Effector memory CD4-positive, alpha-beta T cell (primary cell): Measurements from ENCODE around the gene UGT2B7.

Source experiments
- DNase-seq, 3 donors: peaks; one replicate each; pipeline ENCODE4 v3.0.0-alpha.2; 2020
- H3K27ac ChIP-seq: 2 replicates; pipeline ENCODE4 v1.7.0; 2013; ENCODE audit warnings: mild to moderate bottlenecking, low read length, moderate library complexity; ENCODE audit not compliant: insufficient read depth, poor library complexity, severe bottlenecking
- H3K27me3 ChIP-seq: replicated peaks from 2 replicates; pipeline ENCODE4 v1.7.0; 2013; ENCODE audit warnings: mild to moderate bottlenecking, low read length; ENCODE audit not compliant: insufficient read depth, control insufficient read depth, poor library complexity, severe bottlenecking
- H3K36me3 ChIP-seq: 2 replicates; pipeline ENCODE4 v1.7.0; 2013; ENCODE audit warnings: mild to moderate bottlenecking, low read length, moderate library complexity; ENCODE audit not compliant: control insufficient read depth, insufficient read depth
- H3K4me1 ChIP-seq: 2 replicates; pipeline ENCODE4 v1.7.0; 2013; ENCODE audit warnings: low read length, mild to moderate bottlenecking; ENCODE audit not compliant: control insufficient read depth, insufficient read depth, poor library complexity, severe bottlenecking
- H3K4me3 ChIP-seq: 2 replicates; pipeline ENCODE4 v1.7.0; 2013; ENCODE audit warnings: low read length, low read depth, mild to moderate bottlenecking; ENCODE audit not compliant: insufficient read depth, poor library complexity, severe bottlenecking
- H3K9me3 ChIP-seq: 2 replicates; pipeline ENCODE4 v1.7.0; 2013; ENCODE audit warnings: mild to moderate bottlenecking, low read length, moderate library complexity; ENCODE audit not compliant: control insufficient read depth

The UGT2B7 gene

DNA sequence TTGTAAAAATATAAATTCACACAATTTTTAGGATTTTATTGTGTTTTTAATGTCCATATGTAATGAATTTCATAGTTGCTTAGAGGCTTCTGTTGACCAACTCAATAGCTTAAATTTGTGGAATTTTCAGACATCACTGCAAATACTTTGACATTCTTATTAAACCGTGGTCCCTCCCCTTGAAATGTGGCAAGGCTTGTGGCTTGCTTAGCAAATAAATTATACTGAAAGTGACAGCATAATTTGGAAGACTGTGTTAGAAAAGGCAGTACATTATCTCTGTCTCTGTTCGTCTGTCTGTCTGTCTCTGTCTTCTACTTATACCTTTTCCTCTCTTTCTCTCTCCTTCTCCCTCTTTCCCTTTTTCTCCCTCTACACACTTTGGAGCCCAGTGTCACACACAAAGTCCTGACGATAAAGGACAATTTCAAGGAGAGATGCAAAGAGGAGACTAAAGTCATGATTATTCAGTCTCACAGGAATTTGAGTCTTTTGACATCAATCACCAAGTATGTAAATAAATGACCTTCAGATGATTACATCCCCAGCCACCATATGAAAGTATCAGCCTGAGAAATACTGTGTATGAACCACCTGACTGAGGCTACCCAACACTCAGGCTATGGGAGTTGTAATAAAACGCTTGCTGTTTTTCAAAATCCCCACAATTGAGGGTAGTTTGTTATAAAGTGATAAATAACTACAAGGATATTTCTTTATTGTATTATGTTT, 21.0 kb upstream of the UGT2B7 start:
- DNase-seq, result no peak

DNA sequence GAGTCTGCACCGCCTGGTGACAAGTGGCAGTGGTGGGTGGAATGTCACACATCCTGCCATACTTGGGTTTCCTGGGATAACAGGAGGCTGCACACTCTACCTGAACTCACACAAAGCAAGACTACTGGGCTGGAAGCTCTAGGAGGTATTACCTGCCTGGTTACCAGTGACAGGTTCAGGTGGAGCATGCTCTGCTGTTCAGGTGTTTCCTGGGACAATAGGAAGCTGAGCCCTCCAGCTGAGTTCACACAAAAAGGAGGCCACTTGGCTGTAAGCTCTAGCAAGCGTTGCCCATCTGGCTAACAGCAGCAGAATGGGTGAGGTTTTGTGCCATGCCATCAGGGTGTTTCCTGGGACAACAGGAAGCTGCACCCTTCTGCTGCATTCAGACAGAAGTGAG, 17.4 kb upstream of the UGT2B7 start:
- Histone ChIP-seq H3K4me1 (no peaks in the 10 kb centered on the region), H3K9me3 (no peaks in the 10 kb centered on the region)

More for the DNA sequence above, 21.0 kb upstream of the UGT2B7 start:
- Histone ChIP-seq H3K36me3 (no peaks in the 10 kb centered on the region), H3K27me3 (no peaks in the 10 kb centered on the region), H3K4me3 (no peak overlapping the region), H3K27ac (no peak overlapping the region), H3K4me1 (no peaks in the 10 kb centered on the region), H3K9me3 (no peaks in the 10 kb centered on the region)

DNA sequence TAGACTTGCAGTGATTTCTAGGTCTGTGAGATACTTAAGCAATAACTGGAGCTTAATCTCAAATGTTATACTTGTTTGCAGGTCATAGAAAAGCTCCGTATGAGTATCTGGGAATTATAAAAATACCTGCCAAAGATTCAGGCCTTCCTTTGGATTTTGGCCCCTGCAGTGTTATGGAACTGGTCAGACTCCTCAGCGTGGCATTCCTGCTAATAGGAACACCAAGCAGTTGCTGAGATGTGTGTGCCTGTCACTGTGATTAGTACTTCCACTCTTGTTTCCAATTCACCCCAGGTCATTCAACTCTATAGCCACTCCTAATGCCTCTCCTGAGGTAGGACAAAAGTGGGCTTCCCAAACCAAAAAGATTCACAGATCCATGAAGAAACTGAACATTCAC, 7.8 kb upstream of the UGT2B7 start:
- Histone ChIP-seq H3K36me3 (no peaks in the 10 kb centered on the region), H3K27me3 (no peaks in the 10 kb centered on the region), H3K4me3 (no peak overlapping the region), H3K27ac (no peak overlapping the region), H3K4me1 (no peaks in the 10 kb centered on the region), H3K9me3 (no peaks in the 10 kb centered on the region)
- no peak for DNase-seq

More for the DNA sequence above, 17.4 kb upstream of the UGT2B7 start:
- no peak for DNase-seq
- H3K36me3 ChIP-seq, result no peaks in the 10 kb centered on the region
- no peaks in the 10 kb centered on the region for H3K27me3 ChIP-seq
- no peak overlapping the region for H3K27ac ChIP-seq
- no peak overlapping the region for H3K4me3 ChIP-seq

DNA sequence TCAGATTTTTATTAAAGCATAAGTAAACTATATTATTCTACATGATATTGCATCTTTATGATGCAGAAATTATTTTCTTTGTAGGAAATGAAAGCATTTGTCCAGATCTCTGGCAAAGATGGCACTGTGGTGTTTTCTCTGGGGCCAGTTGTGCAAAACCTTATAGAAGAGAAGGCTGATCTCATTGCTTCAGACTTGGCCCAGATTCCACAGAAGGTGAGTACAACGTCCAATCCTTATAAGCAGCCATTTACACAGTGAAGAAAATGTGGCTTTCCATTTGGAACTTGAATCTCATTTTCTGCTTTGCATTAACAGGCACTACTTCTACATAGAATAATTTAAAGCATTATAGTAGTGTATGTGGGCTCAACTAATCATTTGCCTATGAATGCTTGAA, 6.9 kb upstream of the UGT2B7 start:
- H3K4me3 ChIP-seq, result no peak overlapping the region
- no peaks in the 10 kb centered on the region for H3K36me3 ChIP-seq
- H3K27me3 ChIP-seq, result no peaks in the 10 kb centered on the region
- H3K4me1 ChIP-seq, result no peaks in the 10 kb centered on the region
- no peak overlapping the region for H3K27ac ChIP-seq
- no peak for DNase-seq
- no peaks in the 10 kb centered on the region for H3K9me3 ChIP-seq

DNA sequence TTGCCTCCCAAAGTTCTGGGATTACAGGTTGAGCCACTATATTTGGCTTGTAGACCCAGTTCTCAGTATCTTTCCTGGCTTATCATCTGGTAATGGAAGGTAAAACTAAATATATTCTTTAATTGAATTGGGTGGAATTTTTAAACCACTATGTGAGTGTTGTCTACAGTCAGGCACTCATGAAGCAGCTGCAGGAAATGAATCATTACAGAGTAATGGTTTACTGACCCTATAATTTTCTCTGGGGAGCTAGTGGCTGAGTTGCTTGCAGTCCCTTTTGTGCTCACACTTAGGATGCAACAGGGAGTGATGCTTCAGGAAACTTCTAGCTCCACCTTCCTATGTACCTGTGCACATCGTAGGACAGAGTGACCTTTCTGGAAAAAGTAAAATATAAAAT, 4.1 kb upstream of the UGT2B7 start:
- Histone ChIP-seq H3K9me3 (no peaks in the 10 kb centered on the region), H3K27me3 (no peaks in the 10 kb centered on the region), H3K4me3 (no peak overlapping the region), H3K36me3 (no peaks in the 10 kb centered on the region), H3K4me1 (no peaks in the 10 kb centered on the region), H3K27ac (no peak overlapping the region)
- no peak for DNase-seq

DNA sequence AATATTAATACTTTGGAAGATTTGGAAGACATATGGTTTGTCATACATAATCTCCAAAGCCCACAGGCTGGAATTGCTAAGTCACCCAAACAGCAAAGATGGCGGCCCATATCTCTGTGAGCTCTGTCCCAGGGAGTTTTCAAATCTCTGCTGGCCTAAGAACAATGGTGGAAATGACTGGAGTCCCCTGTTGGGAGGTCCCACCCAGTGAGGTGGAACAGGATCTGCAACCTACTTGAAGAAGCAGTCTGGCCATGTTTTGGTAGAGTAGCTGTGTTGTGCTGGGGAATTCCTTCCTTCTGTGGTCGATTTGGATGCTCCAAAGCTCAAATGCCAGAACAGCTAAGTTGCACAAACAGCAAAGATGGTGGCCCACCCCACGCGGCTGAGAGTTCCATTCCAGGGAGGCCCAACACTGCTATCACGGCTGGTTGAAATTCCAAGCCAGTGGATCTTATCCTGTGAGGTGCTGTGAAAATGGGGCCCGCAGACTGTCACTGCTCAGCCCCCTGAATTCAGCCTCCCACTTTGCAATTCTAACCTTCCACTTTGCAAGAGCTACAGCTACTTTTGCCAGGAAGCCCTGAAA, 3.2 kb upstream of the UGT2B7 start:
- no peak overlapping the region for H3K4me3 ChIP-seq
- no peak overlapping the region for H3K27ac ChIP-seq
- H3K36me3 ChIP-seq, result no peaks in the 10 kb centered on the region
- H3K4me1 ChIP-seq, result no peaks in the 10 kb centered on the region
- H3K27me3 ChIP-seq, result no peaks in the 10 kb centered on the region
- H3K9me3 ChIP-seq, result no peaks in the 10 kb centered on the region
- DNase-seq, result no peak

DNA sequence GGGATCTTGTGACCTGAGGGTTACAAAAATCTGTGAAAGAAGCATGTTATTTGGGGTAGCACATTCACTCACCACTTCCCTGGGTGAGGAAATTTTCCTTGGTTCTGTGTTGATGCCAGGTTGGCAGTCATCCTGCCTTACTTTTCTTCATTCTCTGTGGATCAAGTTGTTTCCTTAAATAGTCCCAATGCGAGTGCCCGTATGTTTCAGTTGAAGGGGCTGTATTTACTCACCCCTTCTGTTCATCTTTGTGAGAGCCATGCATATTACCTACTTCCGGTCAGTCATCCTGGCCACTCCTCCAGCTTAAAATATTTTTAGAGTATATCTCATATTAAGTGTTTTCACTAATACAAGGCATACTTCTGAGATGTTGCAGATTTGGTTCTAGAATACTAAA, 2.6 kb upstream of the UGT2B7 start:
- Histone ChIP-seq H3K27me3 (no peaks in the 10 kb centered on the region), H3K27ac (no peak overlapping the region), H3K4me1 (no peaks in the 10 kb centered on the region), H3K9me3 (no peaks in the 10 kb centered on the region), H3K36me3 (no peaks in the 10 kb centered on the region), H3K4me3 (no peak overlapping the region)
- no peak for DNase-seq

DNA sequence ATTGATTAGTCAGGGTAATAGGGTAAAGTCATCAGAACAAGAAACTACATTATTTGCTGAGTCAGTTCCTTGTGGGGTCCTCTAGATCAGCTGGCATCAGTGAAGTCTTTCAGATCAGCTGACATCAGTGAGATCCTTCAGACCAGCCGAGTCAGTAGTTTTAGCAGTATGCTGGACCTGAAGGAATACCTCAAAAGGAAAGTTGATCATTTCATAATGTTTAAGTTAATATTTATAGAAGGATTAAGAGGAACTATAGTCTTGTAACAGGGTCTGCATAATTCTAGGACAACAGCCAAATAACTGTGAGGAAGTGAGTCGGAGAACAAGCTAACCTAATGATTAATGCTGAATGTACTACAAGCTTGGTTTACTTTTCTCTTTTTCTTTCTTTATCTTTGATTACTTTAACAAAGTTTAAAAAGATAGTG, 958 bp upstream of the UGT2B7 start:
- H3K27ac ChIP-seq, result no peak overlapping the region
- no peaks in the 10 kb centered on the region for H3K4me1 ChIP-seq
- H3K4me3 ChIP-seq, result no peak overlapping the region
- no peaks in the 10 kb centered on the region for H3K9me3 ChIP-seq
- H3K27me3 ChIP-seq, result no peaks in the 10 kb centered on the region
- no peak for DNase-seq
- no peaks in the 10 kb centered on the region for H3K36me3 ChIP-seq

DNA sequence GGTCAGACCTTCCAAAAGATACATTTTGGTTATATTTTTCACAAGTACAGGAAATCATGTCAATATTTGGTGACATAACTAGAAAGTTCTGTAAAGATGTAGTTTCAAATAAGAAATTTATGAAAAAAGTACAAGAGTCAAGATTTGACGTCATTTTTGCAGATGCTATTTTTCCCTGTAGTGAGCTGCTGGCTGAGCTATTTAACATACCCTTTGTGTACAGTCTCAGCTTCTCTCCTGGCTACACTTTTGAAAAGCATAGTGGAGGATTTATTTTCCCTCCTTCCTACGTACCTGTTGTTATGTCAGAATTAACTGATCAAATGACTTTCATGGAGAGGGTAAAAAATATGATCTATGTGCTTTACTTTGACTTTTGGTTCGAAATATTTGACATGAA, 536 bp downstream of the UGT2B7 start:
- Histone ChIP-seq H3K9me3 (no peaks in the 10 kb centered on the region), H3K4me3 (no peak overlapping the region), H3K27ac (no peak overlapping the region), H3K27me3 (no peaks in the 10 kb centered on the region), H3K36me3 (no peaks in the 10 kb centered on the region), H3K4me1 (no peaks in the 10 kb centered on the region)
- no peak for DNase-seq

DNA sequence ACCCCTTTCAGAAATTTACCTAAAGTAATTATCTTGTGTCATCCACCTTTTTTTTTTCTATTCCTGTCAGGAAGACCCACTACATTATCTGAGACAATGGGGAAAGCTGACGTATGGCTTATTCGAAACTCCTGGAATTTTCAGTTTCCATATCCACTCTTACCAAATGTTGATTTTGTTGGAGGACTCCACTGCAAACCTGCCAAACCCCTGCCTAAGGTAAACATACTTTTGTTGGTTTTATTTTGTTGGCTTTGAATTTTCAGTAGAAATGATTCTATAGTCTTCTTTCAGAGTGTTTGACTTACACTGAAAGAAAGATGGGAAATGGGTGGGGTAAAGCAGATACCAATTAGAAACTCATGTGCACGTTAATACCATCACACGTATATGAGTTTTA, 2.2 kb downstream of the UGT2B7 start:
- Histone ChIP-seq H3K4me3 (no peak overlapping the region), H3K36me3 (no peaks in the 10 kb centered on the region), H3K27me3 (no peaks in the 10 kb centered on the region), H3K4me1 (no peaks in the 10 kb centered on the region), H3K27ac (no peak overlapping the region), H3K9me3 (no peaks in the 10 kb centered on the region)
- DNase-seq, result no peak
